ENCODE results near the gene HNRNPH1.
"Not testable (repeated sequence)": the region's sequence is repeated elsewhere in the genome, so short reads cannot be mapped to it uniquely, and the experiment has no call there.

The HNRNPH1 gene, protein sequence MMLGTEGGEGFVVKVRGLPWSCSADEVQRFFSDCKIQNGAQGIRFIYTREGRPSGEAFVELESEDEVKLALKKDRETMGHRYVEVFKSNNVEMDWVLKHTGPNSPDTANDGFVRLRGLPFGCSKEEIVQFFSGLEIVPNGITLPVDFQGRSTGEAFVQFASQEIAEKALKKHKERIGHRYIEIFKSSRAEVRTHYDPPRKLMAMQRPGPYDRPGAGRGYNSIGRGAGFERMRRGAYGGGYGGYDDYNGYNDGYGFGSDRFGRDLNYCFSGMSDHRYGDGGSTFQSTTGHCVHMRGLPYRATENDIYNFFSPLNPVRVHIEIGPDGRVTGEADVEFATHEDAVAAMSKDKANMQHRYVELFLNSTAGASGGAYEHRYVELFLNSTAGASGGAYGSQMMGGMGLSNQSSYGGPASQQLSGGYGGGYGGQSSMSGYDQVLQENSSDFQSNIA

DNA sequence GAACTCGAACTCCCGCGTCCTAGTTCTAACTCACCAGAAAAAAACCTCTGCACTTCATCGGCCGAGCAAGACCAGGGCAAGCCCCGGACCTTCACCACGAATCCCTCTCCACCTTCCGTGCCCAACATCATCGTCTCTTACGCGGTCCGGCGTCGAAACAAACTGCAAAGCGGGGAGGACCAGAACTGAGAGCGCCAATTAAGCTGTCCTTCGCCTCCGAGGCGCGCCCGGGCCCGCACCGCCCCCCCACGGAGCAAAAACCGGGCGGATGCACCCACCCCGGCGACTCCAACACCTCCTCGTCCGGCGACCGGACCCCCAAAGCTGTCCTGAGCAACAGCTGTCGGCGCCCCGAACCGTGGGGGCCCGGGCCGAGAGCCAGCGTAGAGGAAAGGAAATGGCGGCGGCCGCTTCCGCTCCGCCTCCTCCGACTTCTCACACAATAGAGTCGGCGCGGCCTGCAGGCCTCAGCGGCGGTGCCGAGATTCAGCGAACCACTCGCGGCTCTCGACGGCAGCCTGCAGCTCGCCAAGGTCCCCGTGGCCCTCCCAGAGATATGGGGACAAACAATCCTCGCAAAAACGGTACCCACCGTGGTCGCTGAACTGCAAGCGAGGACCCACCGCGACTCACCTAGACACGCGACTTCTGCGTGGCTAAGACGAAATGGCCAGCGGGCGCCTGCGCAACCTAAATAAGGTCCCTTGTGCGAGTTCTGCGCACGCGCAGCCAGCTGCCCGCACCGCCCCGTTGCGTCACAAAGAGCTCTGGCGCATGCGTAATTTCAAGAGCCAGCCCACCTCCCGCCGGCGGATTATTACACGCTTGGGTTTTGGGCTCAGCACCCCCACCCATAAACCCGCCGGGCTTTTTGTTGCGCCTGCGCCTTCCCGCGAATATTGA is at the start of gene HNRNPH1:
TSS of gene HNRNPH1 (minus strand) at position 669 of the 903 bp plus-strand sequence. CDS start at position 131, 538 bp downstream.
- peak; percentile 99 for DNase-seq

DNA sequence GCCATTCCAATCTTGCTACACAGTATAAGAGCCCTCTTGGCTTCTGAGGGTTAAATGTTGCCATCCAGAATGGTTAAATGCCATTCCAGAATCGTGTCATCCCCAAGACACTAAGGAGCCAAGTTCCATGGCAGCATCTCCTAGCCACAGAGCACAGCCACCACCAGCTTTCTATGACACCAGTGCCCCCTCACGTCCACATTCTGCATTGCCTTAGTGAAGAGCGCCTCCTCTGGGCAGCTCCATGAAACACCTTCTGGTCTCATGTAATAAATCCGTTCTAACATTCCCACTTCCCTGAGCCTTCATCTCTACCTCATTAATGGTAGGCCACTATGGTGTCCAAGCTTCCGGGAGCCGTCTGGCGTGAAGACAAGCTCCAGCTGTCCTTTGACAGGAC is 44.9 kb upstream of the HNRNPH1 start:
- DNase-seq, result peak; percentile 41 to 56

DNA sequence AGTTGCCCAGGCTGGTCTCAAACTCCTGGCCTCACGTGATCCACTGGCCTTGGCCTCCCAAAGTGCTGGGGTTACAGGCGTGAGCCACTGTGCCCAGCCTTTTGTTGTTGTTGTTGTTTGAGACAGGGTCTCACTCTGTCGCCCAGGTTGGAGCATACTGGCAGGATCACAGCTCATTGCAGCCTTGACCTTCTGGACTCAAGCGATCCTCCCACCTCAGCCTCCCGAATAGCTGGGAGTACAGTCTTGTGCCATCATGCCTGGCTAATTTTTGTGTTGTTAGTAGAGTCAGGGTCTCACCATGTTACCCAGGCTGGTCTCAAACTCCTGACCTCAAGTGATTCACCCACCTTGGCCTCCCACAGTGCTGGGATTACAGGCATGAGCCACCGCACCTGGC is 38.2 kb upstream of the HNRNPH1 start:
- DNase-seq, result not testable (repeated sequence)

DNA sequence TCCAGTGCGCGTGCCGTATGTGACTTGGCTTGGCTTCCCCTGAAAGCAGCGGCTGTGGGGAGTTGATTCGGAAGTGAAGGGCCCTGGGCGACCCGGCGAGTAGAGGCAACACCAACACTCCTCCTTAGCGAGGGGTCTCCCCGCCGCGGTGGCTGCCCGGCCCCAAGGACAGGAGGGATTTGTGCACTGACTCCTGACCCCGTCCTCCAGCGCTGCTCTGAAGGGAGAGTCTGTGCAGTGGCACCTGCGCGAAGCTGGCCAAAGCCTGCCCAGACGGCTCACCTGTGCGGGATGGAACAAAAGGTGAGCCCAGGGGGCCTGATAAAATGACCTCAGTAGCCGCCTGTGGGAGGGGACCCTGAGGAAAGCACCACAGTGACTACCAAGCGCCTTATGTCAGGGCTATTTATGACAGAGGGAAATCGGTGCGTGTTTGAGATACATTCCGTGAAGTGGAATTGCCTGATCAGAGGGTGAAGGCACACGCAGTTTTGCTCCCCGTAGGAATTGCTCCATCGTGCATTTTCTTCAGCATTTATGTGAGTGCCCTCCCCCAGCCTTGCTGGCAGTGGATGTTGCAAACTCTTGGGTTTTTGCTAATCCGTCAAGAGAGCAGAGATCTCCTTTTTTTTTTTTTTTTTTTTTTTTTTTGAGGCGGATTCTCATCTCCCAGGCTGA is 34.8 kb upstream of the HNRNPH1 start:
- not testable (repeated sequence) for DNase-seq

DNA sequence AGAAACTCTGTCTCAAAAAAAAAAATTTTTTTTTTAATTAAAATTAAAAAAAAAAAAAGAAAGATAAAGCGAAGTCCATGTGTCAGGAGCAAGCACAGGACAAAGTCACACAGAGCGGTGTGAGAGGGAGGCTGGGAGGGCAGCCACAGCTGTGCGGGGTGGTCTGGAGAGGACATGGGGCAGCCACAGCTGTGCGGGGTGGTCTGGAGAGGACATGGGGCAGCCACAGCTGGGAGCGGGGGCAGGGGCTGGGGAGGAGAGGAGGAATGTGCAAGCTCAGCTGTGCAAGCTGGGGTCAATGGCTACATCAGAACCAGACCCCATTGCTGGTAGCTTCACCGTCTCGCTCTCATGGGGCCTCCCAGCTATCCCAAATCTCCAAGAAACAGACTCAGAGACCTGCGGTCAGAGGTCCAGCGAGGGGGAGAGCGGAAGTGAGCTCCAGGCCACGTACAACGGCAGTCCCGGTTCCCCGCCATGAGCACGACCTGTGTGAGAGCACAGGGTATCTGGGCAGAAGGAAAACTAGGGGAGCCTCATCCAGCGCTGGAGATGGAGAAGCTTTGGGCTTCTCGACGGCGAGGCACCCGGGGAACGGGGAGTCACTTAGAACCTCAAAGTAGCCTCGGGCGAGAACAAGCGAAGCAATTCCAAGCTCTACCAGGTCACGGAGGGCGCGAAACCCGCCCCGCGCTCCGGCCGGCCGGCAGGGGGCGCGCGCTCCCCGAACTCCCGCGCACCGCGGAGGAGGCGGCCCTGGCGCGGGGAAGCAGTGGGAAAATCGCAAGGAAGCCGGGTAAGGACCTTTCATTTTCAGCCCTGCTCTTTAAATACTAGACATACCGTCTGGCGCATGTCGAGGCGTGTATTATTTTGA is 34.1 kb upstream of the HNRNPH1 start:
- DNase-seq, result not testable (repeated sequence)

DNA sequence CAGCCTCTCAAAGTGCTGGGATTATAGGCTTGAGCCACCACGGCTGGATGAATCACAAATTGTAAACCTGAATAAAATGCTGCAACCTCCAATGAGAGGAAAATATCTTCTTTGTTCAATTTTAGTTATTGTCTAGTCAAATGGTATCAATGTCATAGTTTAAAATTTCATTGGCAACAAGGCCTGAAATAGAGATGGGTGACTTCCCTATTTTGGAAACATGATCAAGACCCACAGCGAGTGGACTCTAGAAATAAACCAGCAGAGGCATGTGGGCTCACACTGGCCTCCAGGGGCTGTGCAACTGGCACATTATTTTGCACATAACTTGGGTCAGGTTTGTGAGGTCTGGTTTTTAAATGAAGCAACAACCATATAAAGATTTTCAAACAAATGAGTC is 29.7 kb upstream of the HNRNPH1 start:
- not testable (repeated sequence) for DNase-seq

DNA sequence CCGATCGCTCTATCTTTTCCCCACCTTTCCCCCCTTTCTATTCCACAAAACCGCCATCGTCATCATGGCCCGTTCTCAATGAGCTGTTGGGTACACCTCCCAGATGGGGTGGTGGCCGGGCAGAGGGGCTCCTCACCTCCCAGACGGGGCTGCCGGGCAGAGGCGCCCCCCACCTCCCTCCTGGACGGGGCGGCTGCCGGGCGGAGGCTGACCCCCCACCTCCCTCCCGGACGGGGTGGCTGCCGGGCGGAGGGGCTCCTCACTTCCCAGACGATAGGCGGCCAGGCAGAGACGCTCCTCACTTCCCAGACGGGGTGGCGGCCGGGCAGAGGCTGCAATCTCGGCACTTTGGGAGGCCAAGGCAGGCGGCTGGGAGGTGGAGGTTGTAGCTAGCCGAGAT is 26.8 kb upstream of the HNRNPH1 start:
- DNase-seq, result not testable (repeated sequence)

DNA sequence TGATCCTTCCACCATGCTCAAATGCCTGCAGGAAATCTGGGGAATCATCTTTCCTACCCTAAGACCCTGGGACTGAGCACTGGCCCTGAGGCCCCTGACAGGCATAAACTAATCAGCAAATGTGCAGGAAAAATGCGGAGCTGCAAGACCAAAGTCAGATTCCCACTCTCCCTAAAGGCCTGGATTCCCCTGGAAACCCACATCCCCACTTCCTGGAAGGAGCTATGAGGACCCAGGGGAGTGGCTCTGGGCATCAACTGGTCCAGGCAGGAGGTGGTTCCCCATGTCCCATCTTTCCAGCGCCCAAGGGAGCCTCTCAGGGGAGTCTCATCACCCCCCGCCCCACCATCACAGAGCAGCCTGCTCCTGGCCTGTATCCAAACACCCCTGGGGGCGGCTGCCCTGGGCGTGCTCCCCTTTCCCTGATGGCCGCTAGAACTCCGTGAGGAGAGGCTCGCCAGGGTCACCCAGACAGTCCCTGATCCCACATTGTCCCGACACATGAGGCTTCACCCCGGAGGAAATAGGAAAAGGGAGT is 25.8 kb upstream of the HNRNPH1 start:
- not testable (repeated sequence) for DNase-seq

DNA sequence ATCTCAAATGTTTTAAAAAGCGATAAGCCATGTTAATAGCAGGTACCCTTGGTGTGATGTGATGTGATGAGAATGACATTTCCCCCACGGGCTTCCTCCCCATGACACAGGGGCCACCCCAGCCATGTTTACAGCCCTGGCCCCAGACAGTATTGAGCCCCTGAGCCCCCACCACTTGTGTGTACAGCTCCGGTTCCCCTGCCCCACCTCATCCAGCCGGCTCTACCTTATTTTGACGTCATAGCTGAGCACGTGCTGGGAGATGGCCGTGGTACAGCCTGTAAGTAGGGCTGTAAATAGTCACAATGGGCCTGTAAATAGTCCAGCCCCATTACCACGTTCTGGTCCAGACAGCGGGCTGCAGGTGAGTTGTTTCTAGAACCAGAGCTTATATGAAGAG is 24.9 kb upstream of the HNRNPH1 start:
- DNase-seq, result no peak

DNA sequence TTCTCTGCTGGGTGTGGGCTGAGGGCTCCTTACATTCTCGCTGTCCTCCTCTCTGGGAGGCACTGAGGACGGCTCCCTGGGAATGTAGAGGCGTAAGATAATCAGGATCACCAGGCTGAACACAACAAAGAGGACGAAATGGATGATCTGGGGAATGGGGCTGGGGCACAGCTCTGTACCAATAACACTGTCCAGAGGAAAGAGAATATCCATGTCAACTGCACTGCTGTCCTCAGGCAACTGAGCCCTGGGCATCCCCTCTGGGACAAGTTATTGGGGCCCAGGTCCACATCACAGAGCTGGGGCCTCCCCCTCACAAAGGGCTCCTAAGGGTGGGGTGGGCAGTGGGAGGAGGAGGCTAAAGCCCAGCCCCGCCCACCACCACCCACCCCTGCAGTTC is 21.3 kb upstream of the HNRNPH1 start:
- DNase-seq, result not testable (repeated sequence)

DNA sequence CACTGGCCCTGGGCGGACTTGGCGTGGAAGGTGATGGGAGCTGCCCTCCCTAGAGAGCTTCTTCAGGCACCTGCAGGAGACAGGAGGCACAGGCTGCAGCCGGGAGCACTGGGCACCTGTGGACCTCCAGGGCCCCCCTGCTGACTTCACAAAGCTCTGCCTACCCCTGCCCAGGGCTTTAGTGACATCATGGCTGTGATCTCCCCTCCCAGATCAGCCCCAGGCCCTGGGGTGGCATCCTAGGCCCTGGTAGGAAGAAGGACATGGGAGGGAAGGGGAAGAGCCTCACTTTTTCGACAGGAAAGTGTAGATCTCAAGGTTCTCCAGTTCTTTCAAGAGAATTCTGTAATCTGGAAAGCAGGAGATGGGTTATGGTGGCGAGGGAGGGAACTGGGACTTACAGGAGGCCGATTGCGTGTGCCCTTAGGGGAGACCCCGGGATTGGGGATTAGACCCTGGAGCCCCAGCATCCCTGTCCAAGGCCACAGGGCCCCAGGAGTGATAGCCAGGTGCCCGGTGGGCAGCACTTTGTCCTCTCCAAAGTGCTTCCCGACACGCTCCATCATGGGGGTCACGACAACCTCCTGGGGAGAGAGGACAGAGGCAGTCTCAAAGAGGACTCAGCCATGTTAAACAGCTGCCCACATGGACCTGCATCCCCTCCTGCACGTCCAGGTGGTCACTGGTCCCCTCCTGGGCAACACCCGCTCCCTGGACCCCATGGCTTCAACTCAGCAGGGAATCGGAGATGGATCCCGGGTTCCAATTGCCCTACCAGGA is 19.9 kb upstream of the HNRNPH1 start:
- not testable (repeated sequence) for DNase-seq

DNA sequence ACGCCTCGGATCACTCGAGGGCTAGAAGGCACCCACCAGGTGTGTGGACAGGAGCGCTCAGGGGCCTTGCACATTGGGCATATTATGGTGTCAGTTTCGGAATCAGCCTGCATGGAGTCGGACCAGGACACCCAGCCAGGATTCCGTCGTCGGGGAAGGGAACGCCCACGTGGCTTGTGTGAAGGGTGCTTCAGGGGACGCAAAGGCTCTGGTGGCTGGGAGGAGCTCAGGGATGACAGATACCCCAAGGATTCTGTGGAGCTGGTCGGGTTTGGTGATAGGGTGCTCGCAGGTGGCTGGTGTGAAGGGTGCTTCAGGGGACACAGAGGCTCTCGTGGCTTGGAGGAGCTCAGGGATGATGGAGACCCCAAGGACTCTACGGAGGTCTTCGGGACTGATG is 19.2 kb upstream of the HNRNPH1 start:
- DNase-seq, result not testable (repeated sequence)

DNA sequence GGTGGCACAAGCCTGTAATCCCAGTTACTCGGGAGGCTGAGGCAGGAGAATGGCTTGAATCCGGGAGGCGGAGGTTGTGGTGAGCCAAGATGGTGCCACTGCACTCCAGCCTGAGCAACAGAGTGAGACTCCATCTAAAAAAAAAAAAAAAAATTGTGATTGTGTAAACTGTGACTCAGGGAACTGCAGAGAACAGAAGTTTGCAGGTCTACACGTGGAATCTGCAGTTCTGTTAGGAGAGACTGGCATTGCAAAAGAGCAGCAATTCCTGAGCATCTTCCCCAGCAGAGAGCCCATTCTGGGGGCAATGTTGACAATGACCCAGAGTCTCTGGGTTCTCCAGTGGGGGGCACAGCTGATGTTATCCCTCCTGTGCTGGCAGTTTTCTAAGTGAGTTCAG is 18.3 kb upstream of the HNRNPH1 start:
- DNase-seq, result not testable (repeated sequence)

DNA sequence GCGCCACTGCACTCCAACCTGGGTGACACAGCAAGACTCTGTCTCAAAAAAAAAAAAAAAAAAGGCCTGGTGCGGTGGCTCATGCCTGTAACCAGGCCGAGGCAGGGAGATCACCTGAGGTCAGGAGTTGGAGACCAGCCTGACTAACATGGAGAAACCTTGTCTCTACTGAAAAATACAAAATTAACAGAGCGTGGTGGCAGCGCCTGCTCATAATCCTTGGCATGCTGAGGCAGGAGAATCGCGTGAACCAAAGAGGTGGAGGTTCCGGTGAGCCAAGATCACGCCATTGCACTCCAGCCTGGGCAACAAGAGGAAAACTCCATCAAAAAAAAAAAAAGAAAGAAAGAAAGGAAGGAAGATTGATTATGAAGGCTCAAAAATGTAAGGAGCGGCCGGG is 15.8 kb upstream of the HNRNPH1 start:
- DNase-seq, result not testable (repeated sequence)

DNA sequence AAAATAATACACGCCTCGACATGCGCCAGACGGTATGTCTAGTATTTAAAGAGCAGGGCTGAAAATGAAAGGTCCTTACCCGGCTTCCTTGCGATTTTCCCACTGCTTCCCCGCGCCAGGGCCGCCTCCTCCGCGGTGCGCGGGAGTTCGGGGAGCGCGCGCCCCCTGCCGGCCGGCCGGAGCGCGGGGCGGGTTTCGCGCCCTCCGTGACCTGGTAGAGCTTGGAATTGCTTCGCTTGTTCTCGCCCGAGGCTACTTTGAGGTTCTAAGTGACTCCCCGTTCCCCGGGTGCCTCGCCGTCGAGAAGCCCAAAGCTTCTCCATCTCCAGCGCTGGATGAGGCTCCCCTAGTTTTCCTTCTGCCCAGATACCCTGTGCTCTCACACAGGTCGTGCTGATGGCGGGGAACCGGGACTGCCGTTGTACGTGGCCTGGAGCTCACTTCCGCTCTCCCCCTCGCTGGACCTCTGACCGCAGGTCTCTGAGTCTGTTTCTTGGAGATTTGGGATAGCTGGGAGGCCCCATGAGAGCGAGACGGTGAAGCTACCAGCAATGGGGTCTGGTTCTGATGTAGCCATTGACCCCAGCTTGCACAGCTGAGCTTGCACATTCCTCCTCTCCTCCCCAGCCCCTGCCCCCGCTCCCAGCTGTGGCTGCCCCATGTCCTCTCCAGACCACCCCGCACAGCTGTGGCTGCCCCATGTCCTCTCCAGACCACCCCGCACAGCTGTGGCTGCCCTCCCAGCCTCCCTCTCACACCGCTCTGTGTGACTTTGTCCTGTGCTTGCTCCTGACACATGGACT is 11.1 kb upstream of the HNRNPH1 start:
- not testable (repeated sequence) for DNase-seq

DNA sequence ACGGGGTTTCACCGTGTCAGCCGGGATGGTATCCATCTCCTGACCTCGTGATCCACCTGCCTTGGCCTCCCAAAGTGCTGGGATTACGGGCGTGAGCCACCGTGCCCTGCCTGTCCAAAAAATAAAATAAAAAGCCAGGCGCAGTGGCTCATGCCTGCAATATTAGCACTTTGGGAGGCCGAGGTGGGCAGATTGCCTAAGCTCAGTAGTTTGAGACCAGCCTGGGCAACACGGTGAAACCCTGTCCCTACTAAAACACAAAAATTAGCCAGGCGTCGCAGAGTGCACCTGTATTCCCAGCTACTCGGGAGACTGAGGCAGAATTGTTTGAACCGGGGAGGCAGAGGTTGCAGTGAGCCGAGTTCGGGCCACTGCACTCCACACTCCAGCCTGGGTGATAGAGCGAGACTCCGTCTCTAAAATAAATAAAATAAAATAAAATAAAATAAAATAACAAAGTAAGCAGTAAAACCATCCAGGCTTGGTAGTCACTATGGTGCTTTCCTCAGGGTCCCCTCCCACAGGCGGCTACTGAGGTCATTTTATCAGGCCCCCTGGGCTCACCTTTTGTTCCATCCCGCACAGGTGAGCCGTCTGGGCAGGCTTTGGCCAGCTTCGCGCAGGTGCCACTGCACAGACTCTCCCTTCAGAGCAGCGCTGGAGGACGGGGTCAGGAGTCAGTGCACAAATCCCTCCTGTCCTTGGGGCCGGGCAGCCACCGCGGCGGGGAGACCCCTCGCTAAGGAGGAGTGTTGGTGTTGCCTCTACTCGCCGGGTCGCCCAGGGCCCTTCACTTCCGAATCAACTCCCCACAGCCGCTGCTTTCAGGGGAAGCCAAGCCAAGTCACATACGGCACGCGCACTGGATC is 10.3 kb upstream of the HNRNPH1 start:
- not testable (repeated sequence) for DNase-seq

DNA sequence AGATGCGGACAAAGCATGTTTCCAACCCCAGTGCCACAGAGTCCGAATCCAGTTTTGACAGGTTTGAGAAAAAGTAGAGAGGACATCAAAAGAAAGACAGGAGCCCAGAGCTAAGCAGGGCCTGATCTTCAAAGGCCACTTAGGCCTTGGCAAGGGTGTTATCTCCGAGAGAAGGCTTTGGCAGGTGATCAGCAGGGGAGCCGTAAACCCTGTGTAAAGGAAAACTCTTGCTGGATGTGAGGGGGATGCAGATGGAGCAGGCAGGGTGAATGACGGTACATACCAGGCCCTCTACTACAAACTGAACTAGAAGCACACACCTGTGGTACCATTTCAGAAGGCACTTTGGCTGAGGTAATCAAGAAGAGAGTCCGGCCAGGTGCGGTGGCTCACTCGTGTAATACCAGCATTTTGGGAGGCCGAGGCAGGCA is 1.4 kb upstream of the HNRNPH1 start:
- DNase-seq, result no peak

DNA sequence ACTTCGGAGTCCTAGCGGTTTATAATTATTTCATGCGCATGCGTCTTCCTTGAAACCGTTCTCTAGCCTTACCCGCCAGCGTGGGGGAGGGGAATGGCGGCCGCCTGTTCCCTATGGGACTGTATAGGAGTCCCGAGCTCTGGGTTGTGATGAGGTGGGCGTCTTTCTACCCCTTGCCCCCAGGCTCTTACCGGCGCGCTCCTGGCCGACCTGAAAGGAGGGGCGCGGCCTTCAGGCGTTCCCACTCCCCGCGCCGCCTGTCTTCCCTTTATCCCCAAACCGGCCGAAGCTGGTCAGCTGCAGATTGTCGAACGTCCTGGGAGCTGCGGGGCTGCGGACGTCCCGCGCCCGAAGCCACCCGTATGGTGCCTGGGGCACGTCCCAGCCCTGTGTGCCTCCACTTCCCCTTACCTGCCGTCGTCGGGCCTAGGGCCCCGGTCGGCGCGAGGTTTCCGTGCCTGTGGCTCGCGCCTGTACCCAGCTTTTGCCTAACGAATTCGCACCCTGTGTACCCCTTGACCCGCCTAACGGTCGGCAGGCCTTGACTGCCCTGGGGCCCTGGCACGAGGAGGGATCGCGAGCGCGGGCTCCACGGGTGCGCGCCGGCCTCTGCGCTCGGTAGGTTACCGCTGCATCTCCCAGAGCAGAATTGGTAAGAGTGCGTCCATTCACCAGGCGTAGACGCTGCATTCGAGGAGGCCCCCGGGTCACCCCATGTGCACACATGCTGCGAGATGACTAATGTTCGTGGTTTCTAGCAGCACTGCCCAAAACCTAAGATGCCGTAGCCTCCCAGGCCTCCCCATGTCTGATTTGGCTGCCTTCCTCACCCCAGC is 653 bp upstream of the HNRNPH1 start:
- DNase-seq, result peak in 1 of 2 donors; percentile 64

All from CD4-positive, alpha-beta T cell treated with Interleukin-1 beta for 1 hour (primary cell).